Body of pancreas (tissue), 4 donors: ENCODE results near the gene CS. TPM values are rescaled to one million over a fixed set of nuclear protein-coding genes. Genes with fewer than 3 reads are reported as not detected.
"Not testable (repeated sequence)": the region's sequence is repeated elsewhere in the genome, so short reads cannot be mapped to it uniquely, and the experiment has no call there.

ENCODE experiments used
- ATAC-seq: fragments of 150-250 bp; one replicate; pipeline ENCODE4 v1.9.1; 2016
- DNase-seq, 4 donors: peaks; one replicate each; pipeline ENCODE4 v3.0.0-alpha.2; 2019
- H3K27ac ChIP-seq, 4 donors: fragments of 200-600 bp; sonication (generic); 1 replicate in 3 of 4; 2 replicates in 1 of 4; pipeline versions ENCODE4 v1.5.1 to v1.6.1; 2016 to 2019; ENCODE audit warnings: mild to moderate bottlenecking in 1 of 4, mixed read lengths in 1 of 4, moderate library complexity in 1 of 4
- H3K27me3 ChIP-seq, 2 donors: fragments of 200-600 bp; sonication (generic); one replicate each; pipeline ENCODE4 v1.6.0; 2016; ENCODE audit warnings: mild to moderate bottlenecking in 1 of 2
- H3K36me3 ChIP-seq, 2 donors: fragments of 200-600 bp; sonication (generic); replicated peaks in 1 of 2; 2 replicates each; pipeline ENCODE4 v1.5.1; 2016; ENCODE audit warnings: low read depth in 2 of 2; ENCODE audit not compliant: insufficient read depth in 1 of 2
- H3K4me1 ChIP-seq: fragments of 200-600 bp; sonication (generic); one replicate; pipeline ENCODE4 v1.6.0; 2016
- H3K4me3 ChIP-seq, 2 donors: fragments of 200-600 bp; sonication (generic); 1 replicate in 1 of 2; 2 replicates in 1 of 2; pipeline ENCODE4 v1.5.1; 2016 to 2019
- H3K9me3 ChIP-seq, 3 donors: fragments of 200-600 bp; sonication (generic); 1 replicate in 2 of 3; 2 replicates in 1 of 3; pipeline ENCODE4 v1.5.1; 2016
- CTCF ChIP-seq, 7 experiments: fragments of 450-650 bp in 4 of 7; fragments of 200-600 bp in 3 of 7; sonication (generic) in 3 of 7; IDR thresholded peaks; one replicate each; pipeline ENCODE4 v1.5.1; 2016 to 2019; ENCODE audit warnings: antibody characterized with exemption in 7 of 7
- POLR2A ChIP-seq, 3 donors: fragments of 450-650 bp; IDR thresholded peaks; one replicate each; pipeline ENCODE4 v1.6.1; 2016; ENCODE audit warnings: antibody characterized with exemption in 3 of 3, mild to moderate bottlenecking in 2 of 3
- WGBS, 2 donors: methylation state at CpG; one replicate each; pipeline ENCODE4 v1.1.5; 2017; 5-methylcytosine and 5-hydroxymethylcytosine counted together
- intact Hi-C: fragments of 100-400 bp; cut with DNase I; formaldehyde crosslinking; loops from one replicate; pipeline ENCODE4 v1.15.1; 2023
- total RNA-seq, 2 donors: library from RNA; depleted of rRNA; stranded (reverse); fragments of >200 nt; gene quantifications; one replicate each; pipeline ENCODE4 v1.1.0, GENCODE V29; 2016

CS gene
- total RNA-seq, 2 donors from 2014 or later, result 66.2 to 88.0 TPM

DNA sequence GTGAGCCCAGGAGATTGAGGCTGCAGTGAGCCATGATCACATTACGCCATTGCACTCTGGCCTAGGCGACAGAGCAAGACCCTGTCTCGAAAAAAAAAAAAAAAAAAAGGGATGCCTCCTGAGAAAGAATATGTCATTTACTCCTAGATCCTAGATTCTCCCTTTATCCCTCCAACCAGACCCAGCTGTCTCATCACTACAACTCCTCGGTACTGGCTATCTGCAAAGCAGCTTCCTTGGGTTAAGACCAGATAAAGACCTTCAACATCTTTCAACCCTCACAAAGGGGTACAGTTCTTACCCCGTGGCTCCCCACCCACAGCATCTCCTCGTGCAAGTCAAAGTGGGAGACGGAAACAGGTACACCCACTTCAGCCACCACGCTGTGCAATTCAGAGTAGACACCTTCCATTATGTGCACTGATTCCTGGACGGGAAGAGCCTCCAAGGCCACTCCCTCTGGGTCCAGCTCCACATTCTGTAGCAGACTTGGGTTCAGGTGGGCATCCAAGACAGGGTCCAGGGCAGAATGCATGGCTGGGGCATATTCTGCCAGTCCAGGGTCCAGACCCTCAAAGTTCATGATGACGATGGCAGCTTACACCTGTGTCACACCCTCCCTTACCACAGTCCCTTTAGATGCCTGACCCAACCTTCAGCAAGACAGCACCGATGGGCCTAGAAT lies 32.5 kb upstream of the CS start:
- Histone ChIP-seq H3K4me1 (peaks cover 15% of the 10 kb centered on the region), H3K27me3 (no peaks in the 10 kb centered on the region), H3K4me3 (no peak overlapping the region), H3K9me3 (no peaks in the 10 kb centered on the region), H3K27ac (peak overlapping the region; percentile 94 to 99 (median 98)), H3K36me3 (peaks cover 0 to 2% of the 10 kb centered on the region in 2 donors)
- intact Hi-C loops, result no loop called here
- 94 to 97% methylated on average over 7 to 11 of the region's 11 CpGs for WGBS, 2 donors
- no peak for TF ChIP-seq POLR2A (IDR thresholded peaks at IDR 0.05)
- TF ChIP-seq CTCF (IDR thresholded peaks at IDR 0.05), result no peak
- DNase-seq (no peak), ATAC-seq (no peak)

- TF ChIP-seq POLR2A (IDR thresholded peaks at IDR 0.05) (no peak), CTCF (IDR thresholded peaks at IDR 0.05) (no peak)
- 92 to 95% methylated on average over 7 of the region's 7 CpGs for WGBS, 2 donors
- peaks cover 0 to 8% of the 10 kb centered on the region in 2 donors for H3K36me3 ChIP-seq
Measured at GRCh38 chr12:56330936-56331490, 30.9 kb upstream of the CS start.

DNA sequence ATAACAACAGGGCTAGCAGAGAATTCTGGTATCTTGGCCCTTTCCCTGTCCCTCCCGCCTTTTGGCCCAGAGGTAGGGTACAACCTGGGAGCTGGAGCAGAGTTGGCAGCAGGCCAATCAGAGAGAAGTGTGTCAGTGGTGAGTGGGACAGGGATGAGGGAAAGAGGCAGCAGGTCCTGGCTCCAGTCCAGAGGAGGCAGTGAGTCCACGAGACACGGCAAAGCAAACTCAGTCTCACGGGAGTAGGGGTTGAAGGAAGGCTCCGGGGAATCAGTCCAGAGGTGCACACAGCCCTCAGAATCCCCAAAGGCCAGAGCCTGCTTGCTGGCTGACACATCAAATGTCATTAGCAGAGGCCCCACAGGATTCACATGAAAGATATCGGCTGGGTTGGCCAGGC lies 26.4 kb upstream of the CS start:
- Histone ChIP-seq H3K4me1 (no peaks in the 10 kb centered on the region), H3K9me3 (no peaks in the 10 kb centered on the region), H3K36me3 (peaks cover 5 to 39% of the 10 kb centered on the region in 2 donors), H3K27me3 (no peaks in the 10 kb centered on the region), H3K27ac (no peak overlapping the region), H3K4me3 (no peak overlapping the region)
- ATAC-seq (no peak), DNase-seq (peak in 2 of 4 donors; percentile 28 to 35)
- intact Hi-C loops, result no loop called here
- TF ChIP-seq POLR2A (IDR thresholded peaks at IDR 0.05) (no peak), CTCF (IDR thresholded peaks at IDR 0.05) (no peak)
- WGBS, 2 donors, result 74 to 81% methylated on average over 5 to 6 of the region's 6 CpGs

More at GRCh38 chr12:56330936-56331490, 30.9 kb upstream of the CS start:
- no peak overlapping the region for H3K4me3 ChIP-seq
- H3K4me1 ChIP-seq, result peaks cover 15% of the 10 kb centered on the region
- ATAC-seq (no peak), DNase-seq (no peak)
- H3K9me3 ChIP-seq, result no peaks in the 10 kb centered on the region
- no peak overlapping the region for H3K27ac ChIP-seq
- H3K27me3 ChIP-seq, result no peaks in the 10 kb centered on the region
- intact Hi-C loops, result no loop called here

DNA sequence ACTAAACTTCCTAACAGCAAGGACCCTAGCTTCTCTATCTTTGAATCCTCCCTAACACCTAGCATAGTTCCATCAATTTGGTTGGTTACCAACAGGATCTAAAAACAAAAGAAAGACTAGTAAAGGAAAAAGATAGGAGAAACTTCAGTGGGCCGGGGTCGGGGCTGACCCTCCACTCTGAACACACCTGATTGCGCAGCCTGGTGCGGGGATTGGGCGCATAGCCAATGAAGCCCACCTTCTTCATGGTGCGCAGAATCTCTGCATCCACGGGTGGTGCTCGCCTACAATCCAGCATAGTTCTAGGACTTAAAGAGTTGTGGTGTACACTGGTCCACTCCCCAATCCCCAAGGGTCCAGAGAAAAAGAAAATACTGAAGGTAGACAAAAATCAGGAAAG lies 26.0 kb upstream of the CS start:
- 87 to 94% methylated on average over 8 of the region's 8 CpGs for WGBS, 2 donors
- H3K27me3 ChIP-seq, result no peaks in the 10 kb centered on the region
- intact Hi-C loops, result no loop called here
- TF ChIP-seq CTCF (IDR thresholded peaks at IDR 0.05), result no peak
- TF ChIP-seq POLR2A (IDR thresholded peaks at IDR 0.05), result no peak
- H3K4me3 ChIP-seq, result no peak overlapping the region
- no peaks in the 10 kb centered on the region for H3K9me3 ChIP-seq
- DNase-seq (no peak), ATAC-seq (no peak)
- H3K4me1 ChIP-seq, result no peaks in the 10 kb centered on the region
- H3K36me3 ChIP-seq, result peaks cover 5 to 39% of the 10 kb centered on the region in 2 donors
- no peak overlapping the region for H3K27ac ChIP-seq

- Histone ChIP-seq H3K4me3 (no peak overlapping the region), H3K27me3 (no peaks in the 10 kb centered on the region), H3K4me1 (no peaks in the 10 kb centered on the region), H3K27ac (no peak overlapping the region), H3K36me3 (peaks cover 5 to 48% of the 10 kb centered on the region in 2 donors), H3K9me3 (no peaks in the 10 kb centered on the region)
- WGBS, 2 donors, result 91 to 94% methylated on average over 3 to 6 of the region's 6 CpGs
- TF ChIP-seq POLR2A (IDR thresholded peaks at IDR 0.05) (no peak), CTCF (IDR thresholded peaks at IDR 0.05) (no peak)
- intact Hi-C loops, result no loop called here
- no peak for DNase-seq
- no peak for ATAC-seq
Measured at GRCh38 chr12:56324206-56324605, 24.1 kb upstream of the CS start.

GRCh38 chr12:56321610-56322009 lies 21.5 kb upstream of the CS start:
- H3K27ac ChIP-seq, H3K4me1 ChIP-seq, H3K27me3 ChIP-seq, H3K4me3 ChIP-seq, intact Hi-C loops, H3K9me3 ChIP-seq, DNase-seq, ATAC-seq: not testable (repeated sequence)
- peaks cover 5 to 47% of the 10 kb centered on the region in 2 donors for H3K36me3 ChIP-seq
- WGBS, 2 donors, result 86 to 91% methylated on average over 8 of the region's 8 CpGs
